NCI-H69 (cell line): ENCODE results near the gene IL6R.

ENCODE experiments used
- DNase-seq: peaks from one replicate; lab custom pipeline; 2025; lab: John Stamatoyannopoulos, UW

Gene IL6R

GRCh38 chr1:154517661-154518060, 112.5 kb downstream of the IL6R start:
- no peak for DNase-seq
